Peyer's patch (tissue), 4 donors: ENCODE data around the gene SLC4A8.
A peak's percentile ranks its signal among the peaks of the same experiment; 100 is the strongest.

Experiments
- CTCF ChIP-seq, 6 experiments: fragments of 450-650 bp in 4 of 6; fragments of 200-600 bp in 2 of 6; sonication (generic) in 1 of 6; IDR thresholded peaks; one replicate each; pipeline ENCODE4 v1.5.1; 2017 to 2019; ENCODE audit warnings: antibody characterized with exemption in 6 of 6, mild to moderate bottlenecking in 3 of 6, moderate library complexity in 1 of 6
- POLR2A ChIP-seq, 2 donors: fragments of 450-650 bp; IDR thresholded peaks; one replicate each; pipeline ENCODE4 v1.5.1; 2017; ENCODE audit warnings: antibody characterized with exemption in 2 of 2, mild to moderate bottlenecking in 2 of 2, moderate library complexity in 2 of 2

- TF ChIP-seq CTCF (IDR thresholded peaks at IDR 0.05), result no peak
- peak in 1 of 2 donors; percentile 29 for TF ChIP-seq POLR2A (IDR thresholded peaks at IDR 0.05)
Observed at GRCh38 chr12:51403681-51404136, 20.9 kb upstream of the SLC4A8 start.
